OCI-LY7 (cell line): ENCODE measurements around the gene SERP2. TPM values are rescaled to one million over a fixed set of nuclear protein-coding genes. Genes with fewer than 3 reads are reported as not detected.

ENCODE experiments used
- BruUV-seq: library from RNA; stranded (reverse); fragments of 400-500 nt; replicated peaks from 2 replicates; lab custom pipeline; 2021; lab: Mats Ljungman, UMichigan
- CTCF ChIA-PET: fragments of 300-600 bp; sonication (Branson Sonifier 250); formaldehyde crosslinking; loops from one replicate; lab custom pipeline; 2022; ENCODE audit warnings: antibody characterized with exemption; ENCODE audit not compliant: unreplicated experiment; lab: Charles Lee
- POLR2A ChIA-PET: fragments of 300-600 bp; sonication (Branson Sonifier 250); formaldehyde crosslinking; loops from one replicate; lab custom pipeline; 2022; ENCODE audit warnings: antibody characterized with exemption; lab: Charles Lee
- DNase-seq: peaks from one replicate; pipeline ENCODE4 v3.0.0-alpha.2; 2015; ENCODE audit warnings: low spot score
- H2AFZ ChIP-seq: fragments of 200-600 bp; sonication (generic), shearing (Covaris generic); 2 replicates; pipeline ENCODE4 v1.6.1; 2014; ENCODE audit warnings: mild to moderate bottlenecking, antibody characterized with exemption, low read length, moderate library complexity
- H3K27ac ChIP-seq: fragments of 200-600 bp; sonication (generic); 2 replicates; pipeline ENCODE4 v1.5.1; 2014; ENCODE audit warnings: mixed run types, low read depth, mild to moderate bottlenecking, moderate library complexity, low read length, inconsistent platforms; ENCODE audit not compliant: poor library complexity, severe bottlenecking
- H3K36me3 ChIP-seq: fragments of 200-600 bp; sonication (generic); 2 replicates; pipeline ENCODE4 v1.6.1; 2014; ENCODE audit warnings: mild to moderate bottlenecking, antibody characterized with exemption, low read length, moderate library complexity, mixed read lengths; ENCODE audit not compliant: insufficient read depth
- H3K4me1 ChIP-seq: fragments of 200-600 bp; sonication (generic); 2 replicates; pipeline ENCODE4 v1.5.1; 2014; ENCODE audit warnings: mild to moderate bottlenecking, low read length; ENCODE audit not compliant: insufficient read depth, poor library complexity, severe bottlenecking
- H3K4me2 ChIP-seq: fragments of 200-600 bp; sonication (generic); 2 replicates; pipeline ENCODE4 v1.6.1; 2014; ENCODE audit warnings: mild to moderate bottlenecking, low read length
- H3K4me3 ChIP-seq: fragments of 200-600 bp; sonication (generic); 2 replicates; pipeline ENCODE4 v1.5.1; 2014; ENCODE audit warnings: mild to moderate bottlenecking, low read depth, low read length; ENCODE audit not compliant: poor library complexity, severe bottlenecking
- H3K79me2 ChIP-seq: fragments of 200-600 bp; sonication (generic); 2 replicates; pipeline ENCODE4 v1.6.1; 2016; ENCODE audit warnings: low read depth, mild to moderate bottlenecking, low read length, moderate library complexity, mixed read lengths; ENCODE audit not compliant: insufficient read depth
- H3K9me2 ChIP-seq: fragments of 200-600 bp; sonication (generic); 2 replicates; pipeline ENCODE4 v1.6.1; 2016; ENCODE audit warnings: mild to moderate bottlenecking, low read length, mixed read lengths; ENCODE audit not compliant: insufficient read depth
- H3K9me3 ChIP-seq: fragments of 200-600 bp; sonication (generic); 2 replicates; pipeline ENCODE4 v1.6.1; 2014; ENCODE audit warnings: mild to moderate bottlenecking, mixed run types, low read length, mixed read lengths
- H4K20me1 ChIP-seq: fragments of 200-600 bp; sonication (generic); 2 replicates; pipeline ENCODE4 v1.6.1; 2014; ENCODE audit warnings: mild to moderate bottlenecking, antibody characterized with exemption, low read length, moderate library complexity, mixed read lengths; ENCODE audit not compliant: insufficient read depth
- EZH2phosphoT487 ChIP-seq: fragments of 200-600 bp; sonication (generic); IDR thresholded peaks from 2 replicates; pipeline ENCODE4 v1.6.1; 2018; ENCODE audit warnings: low read depth, borderline replicate concordance, mild to moderate bottlenecking, mixed run types, antibody characterized with exemption, low read length, moderate library complexity, mixed read lengths
- intact Hi-C: fragments of 100-400 bp; cut with micrococcal nuclease; formaldehyde crosslinking; loops from one replicate; pipeline ENCODE4 v1.10.0; 2022; ENCODE audit not compliant: unreplicated experiment
- total RNA-seq, 2 experiments: library from RNA; depleted of rRNA in 1 of 2; stranded (reverse); fragments of >200 nt in 1 of 2; shearing (Covaris generic) in 1 of 2; gene quantifications; 2 replicates each; pipeline ENCODE4 v1.2.3, GENCODE V29; 2014 to 2022
- TF ChIP-seq, protein P1 (sequence below): fragments of 200-600 bp; sonication (generic); conservative IDR thresholded peaks from 2 replicates; pipeline ENCODE4 v1.5.1; 2014; ENCODE audit warnings: mild to moderate bottlenecking, antibody characterized with exemption, low read length, moderate library complexity, mixed read lengths

Gene SERP2
- total RNA-seq, 2 experiments from 2014 or later = not detected

DNA sequence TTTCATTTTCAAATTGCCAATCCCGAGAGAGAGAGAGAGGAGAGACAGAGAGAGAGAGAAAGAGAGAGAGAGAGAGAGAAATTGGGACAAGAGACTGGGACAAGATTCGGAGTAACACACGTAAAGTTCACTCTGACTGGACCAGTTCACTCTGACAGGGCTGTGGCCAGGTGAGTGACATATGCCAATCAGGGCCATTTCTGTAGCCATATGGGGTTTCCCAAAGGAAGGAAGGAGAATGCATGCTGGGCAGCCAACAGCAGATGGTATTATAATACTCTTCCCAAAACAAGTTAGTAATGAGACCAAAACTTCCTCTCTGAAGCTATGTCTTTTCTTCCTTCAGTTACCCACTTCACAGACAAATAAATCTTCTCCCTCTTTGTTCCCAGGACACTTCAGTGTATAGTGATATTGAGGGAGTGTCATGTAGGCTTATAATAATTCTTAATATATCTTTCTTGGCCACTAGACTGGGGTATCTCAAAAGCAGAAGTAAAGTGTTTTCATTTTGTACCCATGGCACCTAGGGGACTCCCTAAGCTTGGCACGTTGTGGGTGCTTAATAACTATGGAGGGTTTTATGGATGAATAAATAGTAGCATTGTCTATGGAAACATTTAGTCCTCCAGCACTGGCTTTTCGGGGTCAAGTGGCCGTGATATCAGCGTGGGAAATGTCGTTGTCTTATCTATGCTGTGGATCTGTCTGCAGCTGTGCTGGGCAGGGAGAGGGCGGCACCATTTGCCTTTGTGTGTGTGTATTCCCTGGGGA is 51.6 kb downstream of the SERP2 start:
- no TSS peak for BruUV-seq
- ChIA-PET CTCF (no interaction called here), POLR2A (no interaction called here)
- H3K9me2 ChIP-seq = no peaks in the 10 kb centered on the region
- no peak overlapping the region for H2AFZ ChIP-seq
- H3K27ac ChIP-seq = no peak overlapping the region
- no peak overlapping the region for H3K4me2 ChIP-seq
- no peak for TF ChIP-seq EZH2phosphoT487
- TF ChIP-seq, protein P1, sequence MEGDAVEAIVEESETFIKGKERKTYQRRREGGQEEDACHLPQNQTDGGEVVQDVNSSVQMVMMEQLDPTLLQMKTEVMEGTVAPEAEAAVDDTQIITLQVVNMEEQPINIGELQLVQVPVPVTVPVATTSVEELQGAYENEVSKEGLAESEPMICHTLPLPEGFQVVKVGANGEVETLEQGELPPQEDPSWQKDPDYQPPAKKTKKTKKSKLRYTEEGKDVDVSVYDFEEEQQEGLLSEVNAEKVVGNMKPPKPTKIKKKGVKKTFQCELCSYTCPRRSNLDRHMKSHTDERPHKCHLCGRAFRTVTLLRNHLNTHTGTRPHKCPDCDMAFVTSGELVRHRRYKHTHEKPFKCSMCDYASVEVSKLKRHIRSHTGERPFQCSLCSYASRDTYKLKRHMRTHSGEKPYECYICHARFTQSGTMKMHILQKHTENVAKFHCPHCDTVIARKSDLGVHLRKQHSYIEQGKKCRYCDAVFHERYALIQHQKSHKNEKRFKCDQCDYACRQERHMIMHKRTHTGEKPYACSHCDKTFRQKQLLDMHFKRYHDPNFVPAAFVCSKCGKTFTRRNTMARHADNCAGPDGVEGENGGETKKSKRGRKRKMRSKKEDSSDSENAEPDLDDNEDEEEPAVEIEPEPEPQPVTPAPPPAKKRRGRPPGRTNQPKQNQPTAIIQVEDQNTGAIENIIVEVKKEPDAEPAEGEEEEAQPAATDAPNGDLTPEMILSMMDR = no peak
- H4K20me1 ChIP-seq = no peaks in the 10 kb centered on the region
- no peak overlapping the region for H3K4me3 ChIP-seq
- H3K79me2 ChIP-seq = no peaks in the 10 kb centered on the region
- no peaks in the 10 kb centered on the region for H3K9me3 ChIP-seq
- H3K4me1 ChIP-seq = no peaks in the 10 kb centered on the region
- intact Hi-C loops = no loop called here
- no peak for DNase-seq
- H3K36me3 ChIP-seq = no peaks in the 10 kb centered on the region

DNA sequence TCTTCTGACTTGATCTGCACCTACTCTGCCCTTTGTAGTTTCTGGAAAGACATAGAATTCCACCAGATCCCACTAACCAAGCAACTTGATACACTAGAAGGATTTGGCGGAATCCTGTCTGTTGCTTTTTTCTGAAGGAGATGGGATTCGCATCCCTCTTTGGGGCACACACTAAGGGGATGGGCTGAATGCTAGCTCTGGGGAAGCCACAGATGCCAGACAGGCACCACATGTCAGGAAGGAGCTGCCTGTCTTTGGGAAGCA is 52.1 kb downstream of the SERP2 start:
- Histone ChIP-seq H3K4me3 (no peak overlapping the region), H4K20me1 (no peaks in the 10 kb centered on the region), H3K9me2 (no peaks in the 10 kb centered on the region), H3K79me2 (no peaks in the 10 kb centered on the region), H3K27ac (no peak overlapping the region), H3K36me3 (no peaks in the 10 kb centered on the region), H3K4me2 (no peak overlapping the region), H3K4me1 (no peaks in the 10 kb centered on the region), H2AFZ (no peak overlapping the region), H3K9me3 (no peaks in the 10 kb centered on the region)
- no peak for DNase-seq
- no TSS peak for BruUV-seq
- POLR2A ChIA-PET = no interaction called here
- TF ChIP-seq, protein P1 = no peak
- TF ChIP-seq EZH2phosphoT487 = no peak
- CTCF ChIA-PET = no interaction called here
- intact Hi-C loops = no loop called here

DNA sequence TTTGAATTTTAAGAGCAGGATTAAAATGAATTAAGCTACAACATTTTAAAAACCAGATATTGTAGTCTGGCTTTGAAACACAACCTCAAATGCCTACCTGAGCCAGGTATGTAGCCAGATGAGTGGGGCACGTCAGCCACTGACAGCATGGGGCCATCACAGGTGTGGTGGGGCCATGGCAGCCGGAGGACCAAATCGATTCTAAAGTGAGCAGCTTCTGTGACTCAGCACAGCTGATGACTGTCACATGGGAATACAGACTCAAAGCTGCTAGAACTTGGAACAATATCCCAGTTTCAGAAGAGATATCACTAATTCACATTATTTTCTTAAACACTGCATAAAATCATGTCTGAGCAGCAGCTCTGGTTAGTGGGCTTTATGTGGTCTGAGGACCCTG is 52.8 kb downstream of the SERP2 start:
- Histone ChIP-seq H3K36me3 (no peaks in the 10 kb centered on the region), H4K20me1 (no peaks in the 10 kb centered on the region), H3K79me2 (no peaks in the 10 kb centered on the region), H2AFZ (no peak overlapping the region), H3K4me1 (no peaks in the 10 kb centered on the region), H3K27ac (no peak overlapping the region), H3K9me3 (no peaks in the 10 kb centered on the region), H3K9me2 (no peaks in the 10 kb centered on the region), H3K4me2 (no peak overlapping the region), H3K4me3 (no peak overlapping the region)
- DNase-seq = no peak
- POLR2A ChIA-PET = interaction anchor here (0.7 kb wide), 1 partner anchor 9 kb away, joined by 3 read pairs; no protein-coding TSS in a partner anchor
- CTCF ChIA-PET = no interaction called here
- TF ChIP-seq, protein P1 = no peak
- no peak for TF ChIP-seq EZH2phosphoT487
- no TSS peak for BruUV-seq
- intact Hi-C loops = no loop called here
